Caco-2 (cell line): Measurements from ENCODE around the gene ABCB11. TPM values are rescaled to one million over a fixed set of nuclear protein-coding genes. Genes with fewer than 3 reads are reported as not detected.

ENCODE experiments used
- BruUV-seq: library from RNA; stranded (reverse); fragments of 400-500 nt; replicated peaks from 2 replicates; lab custom pipeline; 2021; lab: Mats Ljungman, UMichigan
- CTCF ChIA-PET: fragments of 300-600 bp; sonication (Branson Sonifier 250); formaldehyde crosslinking; loops from one replicate; lab custom pipeline; 2022; ENCODE audit warnings: antibody characterized with exemption; lab: Charles Lee
- POLR2A ChIA-PET: fragments of 300-600 bp; sonication (Branson Sonifier 250); formaldehyde crosslinking; loops from one replicate; lab custom pipeline; 2022; ENCODE audit warnings: antibody characterized with exemption; lab: Charles Lee
- DNase-seq, 2 experiments: peaks; one replicate each; pipeline versions ENCODE4 v3.0.0 to v3.0.0-alpha.2; 2020 to 2022
- H3K27me3 ChIP-seq: replicated peaks from 2 replicates; pipeline ENCODE4 v1.6.0; 2011; ENCODE audit warnings: low read length; ENCODE audit not compliant: control insufficient read depth, insufficient read depth
- H3K36me3 ChIP-seq: 2 replicates; pipeline ENCODE4 v1.5.1; 2011; ENCODE audit warnings: low read length; ENCODE audit not compliant: control insufficient read depth, insufficient read depth
- H3K4me1 ChIP-seq: fragments of 250-450 bp; sonication (Bioruptor Pico); 2 replicates; pipeline ENCODE4 v1.5.1; 2020; ENCODE audit warnings: mild to moderate bottlenecking
- H3K4me3 ChIP-seq: 2 replicates; pipeline ENCODE4 v1.5.1; 2011; ENCODE audit warnings: low read depth, mild to moderate bottlenecking, control low read depth, low read length
- H3K9me3 ChIP-seq: fragments of 250-450 bp; sonication (Bioruptor Pico); 2 replicates; pipeline ENCODE4 v1.5.1; 2020; ENCODE audit warnings: mild to moderate bottlenecking, moderate library complexity
- H3K27ac Mint-ChIP-seq: one replicate; pipeline ENCODE4 v1.8.0; 2022; ENCODE audit warnings: mixed read lengths; ENCODE audit not compliant: unreplicated experiment
- H3K27me3 Mint-ChIP-seq: one replicate; pipeline ENCODE4 v1.8.0; 2022; ENCODE audit warnings: mixed read lengths; ENCODE audit not compliant: insufficient read depth, unreplicated experiment
- H3K36me3 Mint-ChIP-seq: one replicate; pipeline ENCODE4 v1.8.0; 2022; ENCODE audit warnings: mild to moderate bottlenecking, mixed read lengths; ENCODE audit not compliant: insufficient read depth, unreplicated experiment
- H3K4me1 Mint-ChIP-seq: one replicate; pipeline ENCODE4 v1.8.0; 2022; ENCODE audit warnings: low read depth, mixed read lengths; ENCODE audit not compliant: unreplicated experiment
- H3K4me3 Mint-ChIP-seq: one replicate; pipeline ENCODE4 v1.8.0; 2022; ENCODE audit warnings: mild to moderate bottlenecking, moderate library complexity, mixed read lengths; ENCODE audit not compliant: unreplicated experiment
- H3K9me3 Mint-ChIP-seq: one replicate; pipeline ENCODE4 v1.8.0; 2022; ENCODE audit warnings: mixed read lengths; ENCODE audit not compliant: unreplicated experiment
- intact Hi-C: fragments of 100-400 bp; cut with micrococcal nuclease; formaldehyde crosslinking; loops from one replicate; pipeline ENCODE4 v1.10.0; 2022; ENCODE audit not compliant: unreplicated experiment
- total RNA-seq: library from RNA; stranded (reverse); gene quantifications from 2 replicates; pipeline ENCODE4 v1.2.3, GENCODE V29; 2022
- TF ChIP-seq, protein P1 (sequence below), 2 experiments: fragments of 200-600 bp in 1 of 2; IDR thresholded peaks; 1 replicate in 1 of 2; 2 replicates in 1 of 2; pipeline versions ENCODE4 v1.5.1 to v1.8.0; 2011 to 2022; ENCODE audit warnings: antibody characterized with exemption in 1 of 2, control low read depth in 1 of 2, inconsistent platforms in 1 of 2, low read depth in 1 of 2, low read length in 1 of 2, mild to moderate bottlenecking in 1 of 2, moderate library complexity in 1 of 2; ENCODE audit not compliant: insufficient read depth in 1 of 2, severe bottlenecking in 1 of 2, unreplicated experiment in 1 of 2

The ABCB11 gene
- total RNA-seq, 1 experiment from 2014 or later = not detected

DNA sequence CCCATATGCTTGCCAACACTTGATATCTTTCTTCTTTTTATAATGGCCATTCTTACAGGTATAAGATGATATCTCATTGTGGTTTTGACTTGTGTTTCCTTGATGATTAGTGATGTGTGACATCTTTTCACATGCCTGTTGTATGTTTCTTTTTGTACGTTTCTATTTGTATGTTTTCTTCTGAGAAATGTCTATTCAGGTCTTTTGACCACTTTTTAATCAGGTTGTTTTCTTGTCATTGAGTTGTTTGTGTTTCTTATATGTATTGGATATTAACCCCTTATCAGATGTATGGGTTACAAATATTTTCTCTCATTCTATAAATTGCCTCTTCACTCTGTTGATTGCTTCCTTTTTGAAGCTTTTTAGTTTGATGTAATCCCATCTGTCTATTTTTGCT lies 42.4 kb downstream of the ABCB11 start:
- CTCF ChIA-PET = no interaction called here
- H3K27me3 Mint-ChIP-seq = peaks cover 8% of the 10 kb centered on the region
- no peak overlapping the region for H3K27ac Mint-ChIP-seq
- no peak overlapping the region for H3K4me3 Mint-ChIP-seq
- no peaks in the 10 kb centered on the region for H3K9me3 Mint-ChIP-seq
- Histone ChIP-seq H3K36me3 (no peaks in the 10 kb centered on the region), H3K4me1 (peaks cover 12% of the 10 kb centered on the region), H3K9me3 (no peaks in the 10 kb centered on the region), H3K4me3 (no peak overlapping the region), H3K27me3 (no peaks in the 10 kb centered on the region)
- intact Hi-C loops = no loop called here
- H3K4me1 Mint-ChIP-seq = peaks cover 13% of the 10 kb centered on the region
- POLR2A ChIA-PET = no interaction called here
- DNase-seq = no peak
- no TSS peak for BruUV-seq
- TF ChIP-seq, protein P1, sequence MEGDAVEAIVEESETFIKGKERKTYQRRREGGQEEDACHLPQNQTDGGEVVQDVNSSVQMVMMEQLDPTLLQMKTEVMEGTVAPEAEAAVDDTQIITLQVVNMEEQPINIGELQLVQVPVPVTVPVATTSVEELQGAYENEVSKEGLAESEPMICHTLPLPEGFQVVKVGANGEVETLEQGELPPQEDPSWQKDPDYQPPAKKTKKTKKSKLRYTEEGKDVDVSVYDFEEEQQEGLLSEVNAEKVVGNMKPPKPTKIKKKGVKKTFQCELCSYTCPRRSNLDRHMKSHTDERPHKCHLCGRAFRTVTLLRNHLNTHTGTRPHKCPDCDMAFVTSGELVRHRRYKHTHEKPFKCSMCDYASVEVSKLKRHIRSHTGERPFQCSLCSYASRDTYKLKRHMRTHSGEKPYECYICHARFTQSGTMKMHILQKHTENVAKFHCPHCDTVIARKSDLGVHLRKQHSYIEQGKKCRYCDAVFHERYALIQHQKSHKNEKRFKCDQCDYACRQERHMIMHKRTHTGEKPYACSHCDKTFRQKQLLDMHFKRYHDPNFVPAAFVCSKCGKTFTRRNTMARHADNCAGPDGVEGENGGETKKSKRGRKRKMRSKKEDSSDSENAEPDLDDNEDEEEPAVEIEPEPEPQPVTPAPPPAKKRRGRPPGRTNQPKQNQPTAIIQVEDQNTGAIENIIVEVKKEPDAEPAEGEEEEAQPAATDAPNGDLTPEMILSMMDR (IDR thresholded peaks at IDR 0.05; ENCODE audit: insufficient read depth in 1 of 2, low read depth in 1 of 2, low read length in 1 of 2, severe bottlenecking in 1 of 2, unreplicated experiment in 1 of 2) = no peak
- no peaks in the 10 kb centered on the region for H3K36me3 Mint-ChIP-seq

DNA sequence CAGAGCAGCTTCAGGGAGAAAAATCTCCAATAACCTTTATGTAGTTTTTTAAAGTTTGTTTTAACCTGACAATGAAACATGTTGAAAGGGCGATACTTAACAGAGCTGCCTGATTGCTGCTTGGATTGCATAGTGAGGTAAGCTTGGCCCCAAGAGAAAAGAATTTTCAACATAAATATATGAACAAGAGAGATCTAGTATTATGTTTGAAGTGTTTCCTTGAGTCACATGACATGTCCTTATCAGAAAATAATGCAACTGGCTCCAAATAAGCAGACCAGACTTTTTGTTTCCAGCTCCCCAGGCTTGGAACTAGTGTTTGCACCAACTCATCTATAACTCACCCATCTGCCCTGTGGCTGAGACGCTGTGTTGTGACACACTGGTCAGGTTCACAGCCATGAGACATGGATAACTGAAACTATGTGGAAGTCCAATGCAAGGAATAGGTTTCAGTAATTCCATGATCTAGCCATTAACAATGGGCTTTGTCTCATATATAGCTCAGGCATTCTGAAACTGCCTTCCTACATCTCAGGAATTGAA lies 44.7 kb downstream of the ABCB11 start:
- BruUV-seq = no TSS peak
- no peaks in the 10 kb centered on the region for H3K4me1 Mint-ChIP-seq
- H3K27me3 Mint-ChIP-seq = peaks cover 10% of the 10 kb centered on the region
- TF ChIP-seq, protein P1 (IDR thresholded peaks at IDR 0.05; ENCODE audit: insufficient read depth in 1 of 2, low read depth in 1 of 2, low read length in 1 of 2, severe bottlenecking in 1 of 2, unreplicated experiment in 1 of 2) = no peak
- ChIA-PET CTCF (no interaction called here), POLR2A (no interaction called here)
- H3K4me3 Mint-ChIP-seq = no peak overlapping the region
- H3K36me3 ChIP-seq = no peaks in the 10 kb centered on the region
- H3K27ac Mint-ChIP-seq = no peak overlapping the region
- H3K9me3 ChIP-seq = no peaks in the 10 kb centered on the region
- no peaks in the 10 kb centered on the region for H3K27me3 ChIP-seq
- no peaks in the 10 kb centered on the region for H3K4me1 ChIP-seq
- no peak for DNase-seq
- H3K9me3 Mint-ChIP-seq = no peaks in the 10 kb centered on the region
- intact Hi-C loops = no loop called here
- H3K36me3 Mint-ChIP-seq = no peaks in the 10 kb centered on the region
- no peak overlapping the region for H3K4me3 ChIP-seq

DNA sequence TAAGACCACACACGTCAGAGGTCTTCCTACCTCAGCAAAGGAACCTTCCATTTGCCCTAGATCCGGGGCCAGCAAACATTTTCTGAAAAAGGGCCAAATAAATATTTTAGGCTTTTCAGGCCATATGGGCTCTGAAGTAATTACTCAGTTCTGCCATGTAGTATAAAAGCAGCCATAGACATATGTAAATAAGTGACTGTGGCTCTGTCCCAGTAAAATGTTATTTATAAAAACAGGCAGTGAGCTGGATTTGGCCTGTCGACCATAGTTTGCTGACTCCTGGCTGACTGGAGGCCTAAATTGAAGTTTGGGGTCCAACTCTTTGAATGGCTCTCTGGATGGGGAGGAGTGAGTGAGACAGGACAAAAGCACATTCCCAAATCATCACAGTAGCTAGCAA lies 49.5 kb downstream of the ABCB11 start:
- BruUV-seq = no TSS peak
- intact Hi-C loops = loop anchor here (5.0 kb wide), 1 partner anchor 116 kb away; no protein-coding TSS in a partner anchor
- POLR2A ChIA-PET = no interaction called here

More for the DNA sequence above, 49.5 kb downstream of the ABCB11 start:
- no peaks in the 10 kb centered on the region for H3K9me3 ChIP-seq
- no peaks in the 10 kb centered on the region for H3K27me3 ChIP-seq
- no peaks in the 10 kb centered on the region for H3K4me1 Mint-ChIP-seq
- H3K4me3 Mint-ChIP-seq = no peak overlapping the region
- H3K4me1 ChIP-seq = no peaks in the 10 kb centered on the region
- H3K36me3 ChIP-seq = no peaks in the 10 kb centered on the region
- H3K9me3 Mint-ChIP-seq = no peaks in the 10 kb centered on the region
- no peak for DNase-seq
- no peak overlapping the region for H3K4me3 ChIP-seq
- H3K27me3 Mint-ChIP-seq = peaks cover 10% of the 10 kb centered on the region
- CTCF ChIA-PET = no interaction called here
- no peaks in the 10 kb centered on the region for H3K36me3 Mint-ChIP-seq
- TF ChIP-seq, protein P1 (IDR thresholded peaks at IDR 0.05; ENCODE audit: insufficient read depth in 1 of 2, low read depth in 1 of 2, low read length in 1 of 2, severe bottlenecking in 1 of 2, unreplicated experiment in 1 of 2) = no peak
- H3K27ac Mint-ChIP-seq = no peak overlapping the region
